Activated B cell treated with CpG ODN at 0.5 μM for 24 hours (primary cell): Measurements from ENCODE around the gene GOLIM4. TPM values are rescaled to one million over a fixed set of nuclear protein-coding genes. Genes with fewer than 3 reads are reported as not detected.
"Not testable (repeated sequence)": the region's sequence is repeated elsewhere in the genome, so short reads cannot be mapped to it uniquely, and the experiment has no call there.

Source experiments
- ATAC-seq: fragments of 200-7000 bp; cut with Tn5 transposase; one replicate; pipeline ENCODE4 v1.10.0; 2021; ENCODE audit warnings: low read depth, mild to moderate bottlenecking, moderate library complexity
- CTCF ChIA-PET: fragments of 350-600 bp; sonication (Branson Sonifier 250); formaldehyde crosslinking; loops from one replicate; lab custom pipeline; 2021; ENCODE audit warnings: antibody characterized with exemption; lab: Charles Lee
- POLR2A ChIA-PET: fragments of 350-600 bp; sonication (Branson Sonifier 250); formaldehyde crosslinking; loops from one replicate; lab custom pipeline; 2021; ENCODE audit warnings: antibody characterized with exemption; lab: Charles Lee
- DNase-seq: peaks from one replicate; pipeline ENCODE4 v3.0.0; 2022
- H3K27ac Mint-ChIP-seq: one replicate; pipeline ENCODE4 v1.8.0; 2020; ENCODE audit warnings: mixed read lengths
- H3K27me3 Mint-ChIP-seq: one replicate; pipeline ENCODE4 v1.8.0; 2021; ENCODE audit warnings: mixed read lengths
- H3K36me3 Mint-ChIP-seq: one replicate; pipeline ENCODE4 v1.8.0; 2021; ENCODE audit warnings: low read depth, mixed read lengths
- H3K4me1 Mint-ChIP-seq: one replicate; pipeline ENCODE4 v1.8.0; 2021; ENCODE audit warnings: mixed read lengths
- H3K4me3 Mint-ChIP-seq: one replicate; pipeline ENCODE4 v1.8.0; 2020; ENCODE audit warnings: mild to moderate bottlenecking, mixed read lengths
- H3K9me3 Mint-ChIP-seq: one replicate; pipeline ENCODE4 v1.8.0; 2020; ENCODE audit warnings: mixed read lengths
- intact Hi-C: fragments of 100-400 bp; cut with micrococcal nuclease; formaldehyde crosslinking; loops from one replicate; pipeline ENCODE4 v1.15.1; 2024
- total RNA-seq: library from RNA; stranded (reverse); gene quantifications from 2 replicates; pipeline ENCODE4 v1.2.3, GENCODE V29; 2022
- TF ChIP-seq, protein P1 (sequence below): fragments of 200-600 bp; IDR thresholded peaks from one replicate; pipeline ENCODE4 v1.8.0; 2022; ENCODE audit warnings: antibody characterized with exemption, mild to moderate bottlenecking

GOLIM4 gene
- total RNA-seq, 1 donor from 2014 or later: 8.5 TPM

DNA sequence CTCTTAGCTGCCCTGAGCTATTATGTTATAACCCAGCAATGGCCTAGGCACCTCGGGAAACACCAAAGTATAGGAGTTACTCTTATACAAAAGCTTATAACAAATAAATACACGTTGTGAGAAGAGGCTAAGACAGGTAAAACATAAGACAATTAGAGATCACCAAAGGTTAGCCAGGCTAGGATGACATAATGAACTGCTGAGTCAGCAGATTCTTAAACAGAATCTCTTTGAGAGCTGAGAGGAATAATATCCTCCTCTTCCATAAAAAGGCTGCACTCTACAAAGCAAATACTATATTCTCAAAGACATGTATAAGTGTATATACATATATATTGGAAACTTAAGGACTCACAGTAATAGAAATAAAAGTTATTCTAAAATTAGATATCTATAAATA, 37.2 kb downstream of the GOLIM4 start:
- Mint-ChIP-seq H3K27ac (no peak overlapping the region), H3K4me3 (no peak overlapping the region), H3K36me3 (peaks cover 1% of the 10 kb centered on the region), H3K27me3 (no peaks in the 10 kb centered on the region), H3K4me1 (peaks cover 12% of the 10 kb centered on the region), H3K9me3 (no peaks in the 10 kb centered on the region)
- intact Hi-C loops: no loop called here
- CTCF ChIA-PET: no interaction called here
- DNase-seq (no peak), ATAC-seq (no peak)
- POLR2A ChIA-PET: no interaction called here
- TF ChIP-seq, protein P1, sequence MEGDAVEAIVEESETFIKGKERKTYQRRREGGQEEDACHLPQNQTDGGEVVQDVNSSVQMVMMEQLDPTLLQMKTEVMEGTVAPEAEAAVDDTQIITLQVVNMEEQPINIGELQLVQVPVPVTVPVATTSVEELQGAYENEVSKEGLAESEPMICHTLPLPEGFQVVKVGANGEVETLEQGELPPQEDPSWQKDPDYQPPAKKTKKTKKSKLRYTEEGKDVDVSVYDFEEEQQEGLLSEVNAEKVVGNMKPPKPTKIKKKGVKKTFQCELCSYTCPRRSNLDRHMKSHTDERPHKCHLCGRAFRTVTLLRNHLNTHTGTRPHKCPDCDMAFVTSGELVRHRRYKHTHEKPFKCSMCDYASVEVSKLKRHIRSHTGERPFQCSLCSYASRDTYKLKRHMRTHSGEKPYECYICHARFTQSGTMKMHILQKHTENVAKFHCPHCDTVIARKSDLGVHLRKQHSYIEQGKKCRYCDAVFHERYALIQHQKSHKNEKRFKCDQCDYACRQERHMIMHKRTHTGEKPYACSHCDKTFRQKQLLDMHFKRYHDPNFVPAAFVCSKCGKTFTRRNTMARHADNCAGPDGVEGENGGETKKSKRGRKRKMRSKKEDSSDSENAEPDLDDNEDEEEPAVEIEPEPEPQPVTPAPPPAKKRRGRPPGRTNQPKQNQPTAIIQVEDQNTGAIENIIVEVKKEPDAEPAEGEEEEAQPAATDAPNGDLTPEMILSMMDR: no peak

DNA sequence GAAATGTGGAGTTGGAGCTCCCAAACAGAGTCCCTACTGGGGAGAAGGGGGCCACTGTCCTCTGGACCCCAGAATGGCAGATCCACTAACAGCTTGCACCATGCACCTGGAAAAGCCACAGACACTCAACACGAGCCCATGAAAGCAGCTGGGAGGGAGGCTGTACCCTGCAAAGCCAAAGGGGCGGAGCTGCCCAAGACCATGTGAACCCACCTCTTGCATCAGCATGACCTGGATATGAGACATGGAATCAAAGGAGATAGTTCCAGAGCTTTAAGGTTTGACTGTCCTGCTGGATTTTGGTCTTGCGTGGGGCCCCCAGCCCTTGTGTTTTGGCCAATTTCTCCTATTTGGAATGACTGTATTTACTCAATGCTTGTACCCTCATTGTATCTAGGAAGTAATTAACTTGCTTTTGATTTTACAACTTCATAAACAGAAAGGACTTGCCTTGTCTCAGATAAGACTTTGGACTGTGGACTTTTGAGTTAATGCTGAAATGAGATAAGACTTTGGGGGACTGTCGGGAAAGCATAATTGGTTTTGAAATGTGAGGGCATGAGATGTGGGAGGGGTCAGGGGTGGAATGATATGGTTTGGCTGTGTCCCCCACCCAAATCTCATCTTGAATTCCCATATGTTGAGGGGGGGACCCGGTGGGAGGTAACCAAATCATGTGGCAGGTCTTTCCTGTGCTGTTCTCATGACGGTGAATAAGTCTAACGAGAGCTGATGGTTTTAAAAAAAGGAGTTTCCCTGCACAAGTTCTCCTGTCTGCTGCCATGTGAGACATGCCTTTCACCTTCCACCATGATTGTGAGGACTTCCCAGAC, 39.1 kb downstream of the GOLIM4 start:
- POLR2A ChIA-PET, H3K27ac Mint-ChIP-seq, intact Hi-C loops, DNase-seq, H3K27me3 Mint-ChIP-seq, ATAC-seq, H3K4me3 Mint-ChIP-seq, CTCF ChIA-PET, H3K36me3 Mint-ChIP-seq, H3K9me3 Mint-ChIP-seq, H3K4me1 Mint-ChIP-seq: not testable (repeated sequence)

DNA sequence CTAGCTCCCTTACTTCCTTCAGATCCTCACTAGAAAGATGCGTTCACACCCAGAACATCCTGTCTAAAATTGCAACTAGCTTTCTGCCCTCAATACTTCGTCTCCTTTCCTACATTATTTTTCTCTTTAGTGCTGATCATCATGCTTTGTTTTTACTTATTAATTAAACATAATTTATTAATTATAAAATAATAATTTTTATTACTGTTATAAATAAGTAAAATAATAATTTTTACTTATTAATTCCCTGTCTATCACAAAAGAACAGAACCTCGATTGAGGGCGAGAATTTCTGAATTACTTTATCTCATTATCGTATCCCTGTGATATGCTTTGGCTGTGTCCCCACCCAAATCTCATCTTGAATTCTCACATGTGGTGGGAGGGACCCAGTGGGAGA, 41.3 kb downstream of the GOLIM4 start:
- intact Hi-C loops: no loop called here
- Mint-ChIP-seq H3K27ac (no peak overlapping the region), H3K27me3 (no peaks in the 10 kb centered on the region), H3K9me3 (no peaks in the 10 kb centered on the region), H3K36me3 (peaks cover 1% of the 10 kb centered on the region), H3K4me1 (peaks cover 4% of the 10 kb centered on the region), H3K4me3 (no peak overlapping the region)
- POLR2A ChIA-PET: no interaction called here
- TF ChIP-seq, protein P1: no peak
- CTCF ChIA-PET: interaction anchor here (10.1 kb wide), 1 partner anchor 112 kb away, joined by 116 read pairs; no protein-coding TSS in a partner anchor
- ATAC-seq: no peak
- DNase-seq: no peak

DNA sequence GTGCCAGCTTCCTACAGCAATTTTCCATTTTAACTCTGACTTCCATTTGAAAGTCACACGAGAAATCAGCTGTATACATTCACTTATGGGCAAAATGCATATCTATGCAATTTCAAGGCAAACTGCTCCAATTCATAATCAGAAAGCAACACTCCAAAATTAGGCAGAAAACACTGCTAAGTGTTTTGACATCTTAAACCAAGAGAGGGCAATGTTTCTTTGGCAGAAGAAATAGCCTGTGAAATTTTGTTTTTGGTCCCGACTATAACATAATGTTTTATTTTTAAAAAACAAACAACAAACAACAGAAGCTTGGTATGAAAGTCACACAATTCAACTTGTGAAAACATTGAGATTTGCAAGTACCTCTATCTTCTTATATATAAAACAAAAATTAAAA, 42.6 kb downstream of the GOLIM4 start:
- POLR2A ChIA-PET: no interaction called here

DNA sequence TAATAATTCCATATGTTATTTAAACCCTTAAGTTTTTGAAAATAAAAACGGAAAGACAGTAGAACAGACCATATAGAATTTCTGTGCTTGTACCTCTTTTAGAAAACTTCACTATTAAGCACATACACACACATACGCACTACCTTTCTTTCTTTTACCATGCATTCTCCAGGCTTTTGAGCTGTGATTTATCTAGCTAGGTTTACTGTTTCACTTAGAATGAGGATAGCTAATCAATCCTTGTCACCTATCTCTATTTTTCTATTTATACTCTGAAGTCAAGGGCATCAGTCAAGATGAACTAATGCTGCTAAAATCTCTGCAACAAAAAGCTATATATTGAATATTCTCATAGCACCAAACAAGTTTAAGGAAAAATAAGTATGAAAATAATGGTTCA, 43.2 kb downstream of the GOLIM4 start:
- Mint-ChIP-seq H3K4me1 (peaks cover 4% of the 10 kb centered on the region), H3K27ac (no peak overlapping the region), H3K4me3 (no peak overlapping the region), H3K9me3 (no peaks in the 10 kb centered on the region), H3K27me3 (no peaks in the 10 kb centered on the region), H3K36me3 (peaks cover 1% of the 10 kb centered on the region)
- POLR2A ChIA-PET: no interaction called here
- CTCF ChIA-PET: interaction anchor here (10.1 kb wide), 1 partner anchor 114 kb away, joined by 116 read pairs; no protein-coding TSS in a partner anchor
- ATAC-seq (no peak), DNase-seq (no peak)
- intact Hi-C loops: no loop called here
- TF ChIP-seq, protein P1: no peak

More for the DNA sequence above, 42.6 kb downstream of the GOLIM4 start:
- Mint-ChIP-seq H3K9me3 (no peaks in the 10 kb centered on the region), H3K27me3 (no peaks in the 10 kb centered on the region), H3K4me3 (no peak overlapping the region), H3K36me3 (peaks cover 1% of the 10 kb centered on the region), H3K4me1 (peaks cover 4% of the 10 kb centered on the region), H3K27ac (no peak overlapping the region)
- CTCF ChIA-PET: interaction anchor here (10.1 kb wide), 1 partner anchor 114 kb away, joined by 116 read pairs; no protein-coding TSS in a partner anchor
- ATAC-seq: no peak
- no peak for DNase-seq
- intact Hi-C loops: no loop called here
- TF ChIP-seq, protein P1: no peak
